Activated gamma-delta T cell treated with anti-CD3 and anti-CD28 coated beads, Interleukin-2, amount 50 U/mL, for 16 hours (primary cell): ENCODE results near the gene FGD4.

Experiments used
- DNase-seq: peaks from one replicate; pipeline ENCODE4 v3.0.0-alpha.2; 2020; ENCODE audit warnings: low read depth

The FGD4 gene

GRCh38 chr12:32399370-32400113 lies at the start of gene FGD4:
Gene FGD4 (plus strand): TSS chr12:32399558.
- no peak for DNase-seq

GRCh38 chr12:32353540-32353939 lies 45.8 kb upstream of the FGD4 start:
- no peak for DNase-seq

GRCh38 chr12:32357601-32358249 lies 41.6 kb upstream of the FGD4 start:
- no peak for DNase-seq

- no peak for DNase-seq
Measured at GRCh38 chr12:32360956-32361355, 38.4 kb upstream of the FGD4 start.

- DNase-seq = no peak
Measured at GRCh38 chr12:32362892-32363291, 36.5 kb upstream of the FGD4 start.

- DNase-seq = peak; percentile 2
Measured at GRCh38 chr12:32365473-32366064, 33.8 kb upstream of the FGD4 start.

GRCh38 chr12:32366714-32367113 lies 32.6 kb upstream of the FGD4 start:
- no peak for DNase-seq

- no peak for DNase-seq
Measured at GRCh38 chr12:32367381-32367780, 32.0 kb upstream of the FGD4 start.

GRCh38 chr12:32369202-32369601 lies 30.2 kb upstream of the FGD4 start:
- no peak for DNase-seq

GRCh38 chr12:32377344-32378055 lies 21.9 kb upstream of the FGD4 start:
- no peak for DNase-seq

- no peak for DNase-seq
Measured at GRCh38 chr12:32379213-32379612, 20.1 kb upstream of the FGD4 start.

- no peak for DNase-seq
Measured at GRCh38 chr12:32379667-32380066, 19.7 kb upstream of the FGD4 start.

- no peak for DNase-seq
Measured at GRCh38 chr12:32382226-32382625, 17.1 kb upstream of the FGD4 start.

GRCh38 chr12:32390572-32391219 lies 8.7 kb upstream of the FGD4 start:
- no peak for DNase-seq

- DNase-seq = no peak
Measured at GRCh38 chr12:32395026-32395425, 4.3 kb upstream of the FGD4 start.

- DNase-seq = no peak
Measured at GRCh38 chr12:32397696-32398095, 1.7 kb upstream of the FGD4 start.

GRCh38 chr12:32398181-32398580 lies 1.2 kb upstream of the FGD4 start:
- no peak for DNase-seq

GRCh38 chr12:32398816-32399369 lies 465 bp upstream of the FGD4 start:
- no peak for DNase-seq

- DNase-seq = no peak
Measured at GRCh38 chr12:32400114-32400672, 835 bp downstream of the FGD4 start.

- no peak for DNase-seq
Measured at GRCh38 chr12:32400866-32401265, 1.5 kb downstream of the FGD4 start.

GRCh38 chr12:32402170-32402569 lies 2.8 kb downstream of the FGD4 start:
- no peak for DNase-seq

GRCh38 chr12:32402946-32403345 lies 3.6 kb downstream of the FGD4 start:
- no peak for DNase-seq
